Immature natural killer cell (primary cell): ENCODE data around the gene PITPNM3. TPM values are rescaled to one million over a fixed set of nuclear protein-coding genes. Genes with fewer than 3 reads are reported as not detected.

Experiments used
- DNase-seq, 3 donors: peaks; one replicate each; pipeline ENCODE4 v3.0.0; 2022; ENCODE audit warnings: mixed read lengths in 1 of 3
- H3K27ac Mint-ChIP-seq, 6 donors: one replicate each; pipeline ENCODE4 v1.8.0; 2020; ENCODE audit warnings: mixed read lengths in 6 of 6, mild to moderate bottlenecking in 5 of 6, inconsistent platforms in 4 of 6, moderate library complexity in 3 of 6
- H3K27me3 Mint-ChIP-seq, 3 donors: one replicate each; pipeline ENCODE4 v1.8.0; 2020 to 2021; ENCODE audit warnings: low read depth in 3 of 3, mild to moderate bottlenecking in 3 of 3, mixed read lengths in 3 of 3, moderate library complexity in 3 of 3, inconsistent platforms in 1 of 3
- H3K36me3 Mint-ChIP-seq, 3 donors: one replicate each; pipeline ENCODE4 v1.8.0; 2020; ENCODE audit warnings: mixed read lengths in 3 of 3, inconsistent platforms in 2 of 3, mild to moderate bottlenecking in 2 of 3
- H3K4me1 Mint-ChIP-seq, 2 donors: one replicate each; pipeline ENCODE4 v1.8.0; 2020; ENCODE audit warnings: inconsistent platforms in 2 of 2, mild to moderate bottlenecking in 2 of 2, mixed read lengths in 2 of 2, moderate library complexity in 1 of 2
- H3K4me3 Mint-ChIP-seq, 5 donors: one replicate each; pipeline ENCODE4 v1.8.0; 2020; ENCODE audit warnings: mild to moderate bottlenecking in 5 of 5, mixed read lengths in 5 of 5, inconsistent platforms in 3 of 5, moderate library complexity in 3 of 5
- H3K9me3 Mint-ChIP-seq, 6 donors: one replicate each; pipeline ENCODE4 v1.8.0; 2020; ENCODE audit warnings: mild to moderate bottlenecking in 6 of 6, mixed read lengths in 6 of 6, inconsistent platforms in 4 of 6, moderate library complexity in 3 of 6
- polyA plus RNA-seq, 3 donors: library from polyadenylated mRNA; unstranded; fragments of 300-500 nt; fragmentation: Illumina TruSeq; gene quantifications; one replicate each; pipeline ENCODE4 v1.2.3, GENCODE V29; 2021

Gene PITPNM3
- polyA plus RNA-seq, 3 donors from 2014 or later: 0.02 TPM; not detected in 2

- Mint-ChIP-seq H3K9me3 (no peaks in the 10 kb centered on the region), H3K27ac (peak overlapping the region in 1 of 6 donors; percentile 47), H3K4me1 (peaks cover 20 to 28% of the 10 kb centered on the region in 2 donors), H3K36me3 (no peaks in the 10 kb centered on the region), H3K4me3 (peak overlapping the region in 3 of 5 donors; percentile 42 to 60 (median 45)), H3K27me3 (peaks cover 4 to 8% (median 5%) of the 10 kb centered on the region in 3 donors)
- DNase-seq: no peak
Measured at GRCh38 chr17:6453279-6454024, 102.9 kb downstream of the PITPNM3 start.

DNA sequence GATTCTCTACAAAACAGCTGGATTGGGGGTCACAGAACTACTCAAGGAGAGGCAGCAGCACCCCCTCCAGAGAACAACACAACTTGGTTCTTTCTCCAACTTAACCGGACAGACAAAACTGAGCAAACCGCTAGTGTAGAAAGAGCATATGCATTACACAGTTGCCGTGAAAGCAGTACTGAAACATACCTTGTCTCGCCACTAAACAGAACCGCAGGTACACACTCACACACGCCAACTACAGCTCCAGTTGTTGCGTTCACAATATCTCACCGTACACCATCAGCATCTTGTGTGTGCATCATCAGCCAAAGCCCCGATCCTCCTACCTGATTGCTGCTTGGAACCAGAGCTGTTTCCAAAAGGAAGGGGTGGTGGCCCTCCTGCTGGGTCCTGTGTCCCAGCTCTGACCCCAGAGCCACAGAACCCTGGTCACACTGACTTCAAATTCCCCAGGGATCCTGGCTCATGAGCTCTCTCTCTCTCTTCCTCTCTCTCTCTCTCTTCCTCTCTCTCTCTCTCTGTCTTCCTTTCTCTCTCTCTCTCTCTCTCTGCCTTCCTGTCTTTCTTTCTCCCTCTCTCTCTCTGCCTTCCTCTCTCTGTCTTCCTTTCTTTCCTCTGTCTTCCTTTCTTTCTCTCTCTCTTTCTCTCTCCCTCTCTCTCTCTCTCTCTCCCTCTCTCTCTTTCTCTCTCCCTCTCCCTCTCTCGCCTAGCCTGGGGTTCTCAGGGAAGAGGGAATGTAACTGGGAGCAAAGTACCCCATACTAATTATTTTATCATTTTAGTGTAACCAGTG is 103.7 kb downstream of the PITPNM3 start:
- no peak for DNase-seq
- Mint-ChIP-seq H3K9me3 (no peaks in the 10 kb centered on the region), H3K36me3 (no peaks in the 10 kb centered on the region), H3K4me1 (peaks cover 20 to 28% of the 10 kb centered on the region in 2 donors), H3K4me3 (peak overlapping the region in 1 of 5 donors; percentile 60), H3K27me3 (peaks cover 4 to 8% (median 5%) of the 10 kb centered on the region in 3 donors), H3K27ac (peak overlapping the region in 3 of 6 donors; percentile 6 to 47 (median 43))

DNA sequence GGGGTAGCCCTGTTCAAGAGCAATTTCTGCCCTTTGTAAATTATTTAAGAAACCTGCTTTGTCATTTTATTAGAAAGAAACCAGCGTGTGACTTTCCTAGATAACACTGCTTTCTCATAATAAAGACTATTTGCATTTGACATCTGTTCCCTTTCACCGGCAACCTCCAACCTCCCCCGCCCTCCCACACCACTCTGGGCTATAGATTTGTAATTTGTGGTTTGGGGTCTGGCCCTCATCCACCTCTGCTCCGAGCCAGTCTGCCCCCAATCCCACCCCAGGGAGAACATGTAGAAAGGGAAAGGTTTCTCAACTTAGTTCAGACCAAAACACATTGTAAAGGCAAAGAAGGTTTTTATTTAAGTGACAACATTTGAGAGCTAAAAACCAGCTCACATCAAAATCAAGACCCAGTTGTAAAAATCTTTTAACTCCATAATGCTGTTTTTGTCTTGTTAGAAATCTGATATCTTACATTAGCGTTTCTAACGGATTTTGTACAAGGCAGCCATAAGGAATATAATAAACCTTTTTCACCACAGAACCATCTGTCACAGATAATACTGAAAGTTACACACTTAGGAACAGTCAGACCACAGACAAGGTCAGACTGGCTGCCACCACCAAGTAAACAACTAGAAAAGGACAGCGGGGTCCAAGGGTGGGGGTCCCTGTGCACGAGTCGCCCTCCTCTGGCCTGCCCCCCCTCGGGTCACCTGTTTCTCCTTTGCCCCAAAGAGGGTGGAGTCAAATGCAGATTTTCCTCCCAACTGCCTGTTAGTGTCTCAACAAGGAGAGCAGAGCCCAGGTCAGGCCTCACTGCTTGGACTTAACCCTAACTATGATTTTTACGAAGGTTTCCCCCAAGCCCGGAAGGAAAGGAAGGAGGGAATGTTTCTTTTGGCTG is 105.2 kb downstream of the PITPNM3 start:
- H3K4me3 Mint-ChIP-seq: no peak overlapping the region
- H3K4me1 Mint-ChIP-seq: peaks cover 15 to 17% of the 10 kb centered on the region in 2 donors
- H3K27me3 Mint-ChIP-seq: peaks cover 2 to 6% (median 2%) of the 10 kb centered on the region in 3 donors
- H3K36me3 Mint-ChIP-seq: no peaks in the 10 kb centered on the region
- no peak for DNase-seq
- no peaks in the 10 kb centered on the region for H3K9me3 Mint-ChIP-seq
- H3K27ac Mint-ChIP-seq: peak overlapping the region in 5 of 6 donors; percentile 23 to 64 (median 35)

GRCh38 chr17:6449307-6449706 is 107.0 kb downstream of the PITPNM3 start:
- Mint-ChIP-seq H3K27ac (no peak overlapping the region), H3K27me3 (peaks cover 2 to 4% (median 2%) of the 10 kb centered on the region in 3 donors), H3K4me1 (peaks cover 13 to 16% of the 10 kb centered on the region in 2 donors), H3K9me3 (no peaks in the 10 kb centered on the region), H3K4me3 (no peak overlapping the region), H3K36me3 (no peaks in the 10 kb centered on the region)
- DNase-seq: no peak

DNA sequence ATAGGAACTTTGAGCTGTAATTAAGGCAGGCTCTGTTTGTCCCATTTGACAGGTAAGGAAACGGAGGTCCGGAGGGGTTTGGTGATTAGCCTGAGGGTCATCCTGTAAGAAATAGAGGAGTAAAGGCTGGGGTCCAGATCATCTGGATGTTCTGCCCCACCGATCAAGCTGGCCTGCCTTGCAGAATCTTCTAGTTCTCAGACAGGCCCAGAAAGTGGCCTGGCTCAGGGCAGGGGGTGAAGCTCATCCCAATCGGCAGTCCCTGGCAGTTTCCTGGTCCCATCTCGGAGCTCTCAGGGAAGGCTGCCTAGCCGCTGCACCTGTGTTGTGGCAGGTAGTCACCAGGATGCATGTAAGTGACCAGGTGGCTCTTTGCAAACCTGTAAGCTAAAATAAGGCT is 107.9 kb downstream of the PITPNM3 start:
- H3K27me3 Mint-ChIP-seq: peaks cover 4 to 7% (median 4%) of the 10 kb centered on the region in 3 donors
- no peak for DNase-seq
- no peak overlapping the region for H3K27ac Mint-ChIP-seq
- peaks cover 16 to 21% of the 10 kb centered on the region in 2 donors for H3K4me1 Mint-ChIP-seq
- H3K4me3 Mint-ChIP-seq: no peak overlapping the region
- H3K36me3 Mint-ChIP-seq: no peaks in the 10 kb centered on the region
- H3K9me3 Mint-ChIP-seq: no peaks in the 10 kb centered on the region

DNA sequence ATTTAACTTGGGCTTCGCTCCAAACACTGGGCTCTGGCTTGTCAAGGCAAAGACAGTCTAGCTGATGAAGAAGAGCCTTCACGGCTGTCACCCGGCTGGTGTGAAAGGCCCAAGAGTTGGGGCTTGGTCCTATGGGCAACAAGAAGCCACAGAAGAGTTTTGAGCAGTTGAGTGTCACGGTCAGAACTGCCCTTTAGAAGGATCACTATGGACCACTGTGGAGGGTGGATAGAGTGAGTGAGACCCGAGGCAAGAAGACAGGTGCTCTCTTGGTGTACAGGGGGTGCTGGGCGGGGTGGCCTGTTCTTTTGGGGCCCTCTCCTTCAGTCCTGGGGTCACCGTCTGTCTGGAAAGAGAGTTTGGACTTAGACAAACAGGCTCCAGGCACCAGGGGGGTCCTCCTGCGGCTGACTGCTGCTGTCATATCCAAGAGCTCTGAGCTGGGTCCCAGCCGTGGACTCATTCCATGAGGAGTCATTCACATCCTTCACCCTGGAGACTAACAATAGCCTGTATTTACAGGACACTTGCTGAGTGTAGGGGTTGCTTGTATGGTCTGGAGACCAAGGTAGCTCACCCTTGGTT is 109.7 kb downstream of the PITPNM3 start:
- Mint-ChIP-seq H3K27me3 (peaks cover 4 to 8% (median 4%) of the 10 kb centered on the region in 3 donors), H3K9me3 (no peaks in the 10 kb centered on the region), H3K4me1 (peaks cover 17 to 25% of the 10 kb centered on the region in 2 donors), H3K36me3 (no peaks in the 10 kb centered on the region), H3K27ac (no peak overlapping the region), H3K4me3 (no peak overlapping the region)
- DNase-seq: no peak

DNA sequence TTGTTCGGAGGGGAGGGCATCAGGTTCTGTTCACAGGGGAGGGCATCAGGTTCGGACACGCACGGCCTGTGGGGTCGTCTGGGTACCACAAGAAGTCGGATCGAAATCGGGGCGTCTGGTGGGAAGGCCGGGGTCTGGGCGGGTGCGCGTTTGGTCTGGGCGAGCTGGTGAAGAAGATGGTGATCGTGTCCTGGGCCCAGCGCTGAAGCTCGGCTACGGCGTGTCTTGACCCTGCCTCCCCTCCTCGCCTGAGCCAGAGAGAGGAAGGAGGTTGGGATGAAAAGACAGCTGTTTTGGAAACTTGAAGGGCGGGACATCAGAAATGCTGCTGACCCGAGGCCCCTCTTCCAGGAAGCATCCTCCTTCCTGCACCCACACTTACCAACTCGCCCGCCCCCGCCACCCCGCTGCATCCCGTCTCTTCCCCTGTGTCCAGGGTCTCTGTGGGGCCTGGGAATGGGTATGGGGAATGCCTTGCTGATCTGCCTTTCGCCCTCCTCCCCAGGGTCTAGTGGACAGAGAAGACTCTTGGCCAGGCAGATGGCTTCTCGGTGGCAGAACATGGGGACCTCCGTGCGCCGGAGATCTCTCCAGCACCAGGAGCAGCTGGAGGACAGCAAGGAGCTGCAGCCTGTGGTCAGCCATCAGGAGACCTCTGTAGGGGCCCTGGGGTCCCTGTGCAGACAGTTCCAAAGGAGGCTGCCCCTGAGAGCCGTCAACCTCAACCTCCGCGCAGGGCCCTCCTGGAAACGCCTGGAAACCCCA is 111.6 kb downstream of the PITPNM3 start:
- no peak for DNase-seq
- H3K27me3 Mint-ChIP-seq: peaks cover 2 to 9% (median 3%) of the 10 kb centered on the region in 3 donors

GRCh38 chr17:6443692-6444570 is 112.4 kb downstream of the PITPNM3 start, which contains the start of gene PIMREG:
Gene PIMREG, plus strand, starts transcription at chr17:6444455. Its CDS starts 656 bp downstream, at chr17:6445111.
- peaks cover 13 to 17% of the 10 kb centered on the region in 2 donors for H3K4me1 Mint-ChIP-seq

More for the DNA sequence above, 111.6 kb downstream of the PITPNM3 start:
- H3K4me1 Mint-ChIP-seq: peaks cover 13 to 17% of the 10 kb centered on the region in 2 donors
- peak overlapping the region; percentile 89 to 95 (median 92) for H3K4me3 Mint-ChIP-seq
- no peaks in the 10 kb centered on the region for H3K36me3 Mint-ChIP-seq
- H3K27ac Mint-ChIP-seq: peak overlapping the region in 4 of 6 donors; percentile 65 to 83 (median 82)
- H3K9me3 Mint-ChIP-seq: no peaks in the 10 kb centered on the region

GRCh38 chr17:6442775-6443174 is 113.6 kb downstream of the PITPNM3 start:
- no peaks in the 10 kb centered on the region for H3K9me3 Mint-ChIP-seq
- H3K4me3 Mint-ChIP-seq: peak overlapping the region in 3 of 5 donors; percentile 92 to 95 (median 93)
- no peak for DNase-seq
- peaks cover 13 to 17% of the 10 kb centered on the region in 2 donors for H3K4me1 Mint-ChIP-seq
- H3K27ac Mint-ChIP-seq: no peak overlapping the region
- H3K27me3 Mint-ChIP-seq: peaks cover 2 to 13% (median 3%) of the 10 kb centered on the region in 3 donors
- no peaks in the 10 kb centered on the region for H3K36me3 Mint-ChIP-seq

More at GRCh38 chr17:6443692-6444570, 112.4 kb downstream of the PITPNM3 start, which contains the start of gene PIMREG:
- no peaks in the 10 kb centered on the region for H3K9me3 Mint-ChIP-seq
- H3K36me3 Mint-ChIP-seq: no peaks in the 10 kb centered on the region
- DNase-seq: peak; percentile 82 to 85 (median 84)
- H3K4me3 Mint-ChIP-seq: peak within 1 kb of the TSS; percentile 89 to 95 (median 92)
- H3K27me3 Mint-ChIP-seq: peaks cover 2 to 11% (median 3%) of the 10 kb centered on the region in 3 donors
- peak within 1 kb of the TSS; percentile 9 to 86 (median 80) for H3K27ac Mint-ChIP-seq

DNA sequence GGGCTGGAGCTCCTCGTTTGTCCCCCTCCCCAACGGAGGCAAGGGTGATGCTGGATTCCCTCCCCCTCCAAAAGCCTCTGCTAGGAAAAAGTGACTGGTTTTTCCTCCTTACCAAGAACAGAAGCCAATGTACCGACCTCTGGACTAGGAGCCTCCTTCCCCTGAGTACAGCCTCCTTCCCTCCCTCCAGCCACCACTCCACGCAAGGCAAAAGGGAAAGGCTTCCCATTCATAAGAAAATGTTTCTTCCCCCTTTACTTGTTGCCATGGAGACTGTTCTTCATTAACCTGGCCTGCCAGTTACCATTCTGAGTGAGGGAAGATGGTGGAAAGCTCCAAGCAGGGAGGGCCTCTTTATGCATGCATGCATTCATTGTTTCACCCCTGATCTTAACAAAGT is 116.4 kb downstream of the PITPNM3 start:
- peaks cover 5 to 13% (median 5%) of the 10 kb centered on the region in 3 donors for H3K27me3 Mint-ChIP-seq
- no peak overlapping the region for H3K27ac Mint-ChIP-seq
- no peaks in the 10 kb centered on the region for H3K36me3 Mint-ChIP-seq
- H3K4me1 Mint-ChIP-seq: peaks cover 13 to 17% of the 10 kb centered on the region in 2 donors
- DNase-seq: no peak
- H3K4me3 Mint-ChIP-seq: no peak overlapping the region
- H3K9me3 Mint-ChIP-seq: no peaks in the 10 kb centered on the region

- Mint-ChIP-seq H3K27ac (no peak overlapping the region), H3K27me3 (peaks cover 2 to 8% (median 5%) of the 10 kb centered on the region in 3 donors), H3K36me3 (no peaks in the 10 kb centered on the region), H3K4me1 (no peaks in the 10 kb centered on the region), H3K9me3 (no peaks in the 10 kb centered on the region), H3K4me3 (no peak overlapping the region)
- DNase-seq: no peak
Measured at GRCh38 chr17:6437956-6438355, 118.4 kb downstream of the PITPNM3 start.
